ENCODE results near the gene TMEM59L. TPM values are rescaled to one million over a fixed set of nuclear protein-coding genes. Genes with fewer than 3 reads are reported as not detected.

TMEM59L gene
- total and polyA plus RNA-seq, 2 donors (not counting 1 experiment from before 2014, with no cell fraction given) = 0.14 to 0.33 TPM

DNA sequence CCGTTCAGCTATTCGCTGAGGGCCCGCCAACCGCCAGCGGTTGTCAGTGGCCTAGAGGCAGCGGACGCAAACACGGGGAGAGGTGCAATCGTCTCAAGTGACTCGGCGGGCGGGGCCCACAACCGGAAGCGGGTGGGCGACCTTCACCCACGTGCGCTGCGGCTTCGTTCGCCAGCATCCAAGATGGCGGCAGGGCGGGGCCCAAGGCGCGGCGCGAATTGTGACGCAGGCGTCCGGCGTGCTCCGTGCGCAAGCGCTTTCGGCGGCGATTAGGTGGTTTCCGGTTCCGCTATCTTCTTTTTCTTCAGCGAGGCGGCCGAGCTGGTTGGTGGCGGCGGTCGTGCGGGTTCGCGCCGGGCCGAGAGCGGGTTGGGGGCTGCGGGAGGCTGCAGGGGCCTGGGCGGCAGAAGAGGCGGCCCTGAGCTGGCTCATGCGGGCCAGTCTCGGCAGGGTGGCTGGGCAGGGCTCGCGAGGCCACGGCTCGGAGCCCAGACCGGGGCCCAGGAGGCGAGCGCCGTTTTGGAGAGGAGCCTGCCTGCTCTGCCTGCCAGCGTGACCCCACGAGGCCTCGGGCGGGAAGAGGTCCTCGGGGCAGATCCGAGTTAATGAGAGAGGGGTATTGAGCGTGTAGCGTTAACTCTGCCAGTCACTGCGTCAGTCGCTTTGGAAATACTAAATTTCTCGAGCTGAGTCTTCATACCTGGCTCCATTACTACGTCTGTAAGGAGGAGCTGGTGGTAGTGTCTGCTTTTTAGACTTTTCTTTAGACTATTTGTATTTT lies 40.9 kb upstream of the TMEM59L start, which contains the start of gene UBA52:
TSS of gene UBA52 (plus strand) at position 294 of the 781 bp plus-strand sequence. CDS start 1,444 bp downstream, outside the sequence.
- H3K4me3 ChIP-seq (replicated peaks in 1 of 4; ENCODE audit: control extremely low read depth in 1 of 4, insufficient read depth in 1 of 4, low read depth in 3 of 4, low read length in 4 of 4) = peak within 1 kb of the TSS; percentile 86 to 100 (median 96)
- peak within 1 kb of the TSS; percentile 99 for H3K4me2 ChIP-seq (ENCODE audit: extremely low read depth, insufficient read depth, low read length)
- H3K9ac ChIP-seq (ENCODE audit: insufficient read depth, low read length) = peak within 1 kb of the TSS; percentile 91
- peaks cover 36% of the 10 kb centered on the region for H3K36me3 ChIP-seq (ENCODE audit: control insufficient read depth, insufficient read depth, low read length)
- peaks cover 8% of the 10 kb centered on the region for H3K4me1 ChIP-seq (ENCODE audit: control insufficient read depth, extremely low read depth, insufficient read depth, low read length)
- peak; percentile 96 to 97 for DNase-seq (ENCODE audit: low read depth in 2 of 2)
- TF ChIP-seq EZH2 (IDR thresholded peaks at IDR 0.05; ENCODE audit: low read length, missing control alignments) = no peak
- TF ChIP-seq, protein P1, sequence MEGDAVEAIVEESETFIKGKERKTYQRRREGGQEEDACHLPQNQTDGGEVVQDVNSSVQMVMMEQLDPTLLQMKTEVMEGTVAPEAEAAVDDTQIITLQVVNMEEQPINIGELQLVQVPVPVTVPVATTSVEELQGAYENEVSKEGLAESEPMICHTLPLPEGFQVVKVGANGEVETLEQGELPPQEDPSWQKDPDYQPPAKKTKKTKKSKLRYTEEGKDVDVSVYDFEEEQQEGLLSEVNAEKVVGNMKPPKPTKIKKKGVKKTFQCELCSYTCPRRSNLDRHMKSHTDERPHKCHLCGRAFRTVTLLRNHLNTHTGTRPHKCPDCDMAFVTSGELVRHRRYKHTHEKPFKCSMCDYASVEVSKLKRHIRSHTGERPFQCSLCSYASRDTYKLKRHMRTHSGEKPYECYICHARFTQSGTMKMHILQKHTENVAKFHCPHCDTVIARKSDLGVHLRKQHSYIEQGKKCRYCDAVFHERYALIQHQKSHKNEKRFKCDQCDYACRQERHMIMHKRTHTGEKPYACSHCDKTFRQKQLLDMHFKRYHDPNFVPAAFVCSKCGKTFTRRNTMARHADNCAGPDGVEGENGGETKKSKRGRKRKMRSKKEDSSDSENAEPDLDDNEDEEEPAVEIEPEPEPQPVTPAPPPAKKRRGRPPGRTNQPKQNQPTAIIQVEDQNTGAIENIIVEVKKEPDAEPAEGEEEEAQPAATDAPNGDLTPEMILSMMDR (conservative IDR thresholded peaks at IDR 0.05 in 1 of 2, IDR thresholded peaks at IDR 0.05 in 1 of 2; ENCODE audit: low read depth in 1 of 2, low read length in 2 of 2) = no peak
- no peaks in the 10 kb centered on the region for H3K9me3 ChIP-seq (ENCODE audit: control insufficient read depth, insufficient read depth, low read depth, low read length)
- peaks cover 24% of the 10 kb centered on the region for H3K79me2 ChIP-seq (ENCODE audit: control insufficient read depth, insufficient read depth, low read length)
- H3K27me3 ChIP-seq (ENCODE audit: control insufficient read depth, insufficient read depth, low read length) = no peaks in the 10 kb centered on the region
- H4K20me1 ChIP-seq (ENCODE audit: control insufficient read depth, extremely low read depth, insufficient read depth, low read length) = peaks cover 5% of the 10 kb centered on the region
- peak within 1 kb of the TSS; percentile 91 for H3K27ac ChIP-seq (ENCODE audit: insufficient read depth, low read length)
- H2AFZ ChIP-seq (ENCODE audit: low read length) = peak within 1 kb of the TSS; percentile 38

DNA sequence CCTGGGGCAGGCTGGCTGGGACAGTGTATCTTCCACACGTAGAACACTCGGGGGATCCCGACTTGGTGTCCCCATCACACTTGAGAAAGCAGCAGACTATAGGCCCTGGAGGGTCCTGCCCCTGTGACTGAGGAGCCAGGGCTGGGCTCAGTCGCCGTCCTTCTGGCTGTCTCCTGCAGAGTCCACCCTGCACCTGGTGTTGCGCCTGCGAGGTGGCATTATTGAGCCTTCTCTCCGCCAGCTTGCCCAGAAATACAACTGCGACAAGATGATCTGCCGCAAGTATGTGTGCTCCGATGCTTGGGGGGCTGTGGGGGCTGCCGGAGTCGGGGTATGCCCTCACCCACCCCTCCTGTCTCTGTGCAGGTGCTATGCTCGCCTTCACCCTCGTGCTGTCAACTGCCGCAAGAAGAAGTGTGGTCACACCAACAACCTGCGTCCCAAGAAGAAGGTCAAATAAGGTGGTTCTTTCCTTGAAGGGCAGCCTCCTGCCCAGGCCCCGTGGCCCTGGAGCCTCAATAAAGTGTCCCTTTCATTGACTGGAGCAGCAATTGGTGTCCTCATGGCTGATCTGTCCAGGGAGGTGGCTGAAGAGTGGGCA lies 37.9 kb upstream of the TMEM59L start:
- H3K4me3 ChIP-seq (replicated peaks in 1 of 4; ENCODE audit: control extremely low read depth in 1 of 4, insufficient read depth in 1 of 4, low read depth in 3 of 4, low read length in 4 of 4) = no peak overlapping the region
- H2AFZ ChIP-seq (ENCODE audit: low read length) = no peak overlapping the region
- H3K9ac ChIP-seq (ENCODE audit: insufficient read depth, low read length) = no peak overlapping the region
- peaks cover 24% of the 10 kb centered on the region for H3K79me2 ChIP-seq (ENCODE audit: control insufficient read depth, insufficient read depth, low read length)
- no peak overlapping the region for H3K4me2 ChIP-seq (ENCODE audit: extremely low read depth, insufficient read depth, low read length)
- no peaks in the 10 kb centered on the region for H3K9me3 ChIP-seq (ENCODE audit: control insufficient read depth, insufficient read depth, low read depth, low read length)
- no peak for DNase-seq (ENCODE audit: low read depth in 2 of 2)
- H3K27ac ChIP-seq (ENCODE audit: insufficient read depth, low read length) = no peak overlapping the region
- peaks cover 8% of the 10 kb centered on the region for H3K4me1 ChIP-seq (ENCODE audit: control insufficient read depth, extremely low read depth, insufficient read depth, low read length)
- H3K36me3 ChIP-seq (ENCODE audit: control insufficient read depth, insufficient read depth, low read length) = peaks cover 22% of the 10 kb centered on the region
- H3K27me3 ChIP-seq (ENCODE audit: control insufficient read depth, insufficient read depth, low read length) = no peaks in the 10 kb centered on the region
- H4K20me1 ChIP-seq (ENCODE audit: control insufficient read depth, extremely low read depth, insufficient read depth, low read length) = peaks cover 5% of the 10 kb centered on the region
- no peak for TF ChIP-seq EZH2 (IDR thresholded peaks at IDR 0.05; ENCODE audit: low read length, missing control alignments)
- TF ChIP-seq, protein P1 (conservative IDR thresholded peaks at IDR 0.05 in 1 of 2, IDR thresholded peaks at IDR 0.05 in 1 of 2; ENCODE audit: low read depth in 1 of 2, low read length in 2 of 2) = no peak

DNA sequence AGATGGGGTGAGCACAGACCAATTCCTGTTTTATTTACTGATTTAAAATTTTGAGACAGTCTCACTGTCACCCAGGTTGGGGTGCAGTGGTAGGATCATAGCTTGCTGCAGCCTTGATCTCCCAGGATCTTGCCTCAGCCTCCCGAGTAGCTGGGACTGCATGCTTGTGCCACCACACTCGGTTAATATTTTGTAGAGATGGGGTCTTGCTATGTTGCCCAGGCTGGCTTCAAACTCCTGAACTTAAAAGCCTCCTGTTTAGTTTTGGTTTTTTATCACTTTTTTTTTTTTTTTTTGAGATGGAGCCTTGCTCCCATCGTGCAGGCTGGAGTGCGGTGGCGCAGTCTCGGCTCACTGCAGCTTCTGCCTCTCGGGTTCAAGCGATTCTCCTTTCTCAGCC lies 36.3 kb upstream of the TMEM59L start:
- Histone ChIP-seq H2AFZ (ENCODE audit: low read length) (no peak overlapping the region), H3K4me3 (replicated peaks in 1 of 4; ENCODE audit: control extremely low read depth in 1 of 4, insufficient read depth in 1 of 4, low read depth in 3 of 4, low read length in 4 of 4) (no peak overlapping the region), H3K4me2 (ENCODE audit: extremely low read depth, insufficient read depth, low read length) (no peak overlapping the region), H3K9me3 (ENCODE audit: control insufficient read depth, insufficient read depth, low read depth, low read length) (no peaks in the 10 kb centered on the region), H3K79me2 (ENCODE audit: control insufficient read depth, insufficient read depth, low read length) (peaks cover 24% of the 10 kb centered on the region), H3K4me1 (ENCODE audit: control insufficient read depth, extremely low read depth, insufficient read depth, low read length) (peaks cover 8% of the 10 kb centered on the region), H3K9ac (ENCODE audit: insufficient read depth, low read length) (no peak overlapping the region), H4K20me1 (ENCODE audit: control insufficient read depth, extremely low read depth, insufficient read depth, low read length) (peaks cover 5% of the 10 kb centered on the region), H3K27me3 (ENCODE audit: control insufficient read depth, insufficient read depth, low read length) (no peaks in the 10 kb centered on the region), H3K27ac (ENCODE audit: insufficient read depth, low read length) (no peak overlapping the region), H3K36me3 (ENCODE audit: control insufficient read depth, insufficient read depth, low read length) (peaks cover 22% of the 10 kb centered on the region)
- no peak for DNase-seq (ENCODE audit: low read depth in 2 of 2)
- TF ChIP-seq, protein P1 (conservative IDR thresholded peaks at IDR 0.05 in 1 of 2, IDR thresholded peaks at IDR 0.05 in 1 of 2; ENCODE audit: low read depth in 1 of 2, low read length in 2 of 2) = no peak

Data from fibroblast of lung (primary cell).